ENCODE results near the gene FAS. TPM values are rescaled to one million over a fixed set of nuclear protein-coding genes. Genes with fewer than 3 reads are reported as not detected.
A peak's percentile ranks its signal among the peaks of the same experiment; 100 is the strongest.

FAS gene
- total and polyA plus RNA-seq, 12 donors, result 2.5 to 10.1 (median 3.7) TPM

GRCh38 chr10:88963318-88963717, 27.3 kb upstream of the FAS start:
- 95 to 100% methylated on average over 2 of the region's 2 CpGs for WGBS, 2 donors

GRCh38 chr10:88964360-88964759, 26.2 kb upstream of the FAS start:
- Histone ChIP-seq H3K4me3 (no peak overlapping the region), H3K4me1 (peaks cover 0 to 37% (median 16%) of the 10 kb centered on the region in 9 donors), H3K27ac (no peak overlapping the region), H3K9me3 (no peaks in the 10 kb centered on the region), H3K27me3 (no peaks in the 10 kb centered on the region), H3K36me3 (no peaks in the 10 kb centered on the region)
- intact Hi-C loops (cut with DNase I), result no loop called here
- 92 to 93% methylated on average over 1 of the region's 1 CpG for WGBS, 2 donors
- no peak for ATAC-seq
- TF ChIP-seq CTCF (IDR thresholded peaks at IDR 0.05), result no peak
- DNase-seq, result no peak

More at GRCh38 chr10:88963318-88963717, 27.3 kb upstream of the FAS start:
- Histone ChIP-seq H3K9me3 (no peaks in the 10 kb centered on the region), H3K4me1 (peaks cover 0 to 31% (median 11%) of the 10 kb centered on the region in 9 donors), H3K36me3 (no peaks in the 10 kb centered on the region), H3K27ac (no peak overlapping the region), H3K4me3 (no peak overlapping the region), H3K27me3 (no peaks in the 10 kb centered on the region)
- intact Hi-C loops (cut with DNase I), result no loop called here
- DNase-seq (no peak), ATAC-seq (no peak)
- no peak for TF ChIP-seq CTCF (IDR thresholded peaks at IDR 0.05)

GRCh38 chr10:88964869-88965415, 25.7 kb upstream of the FAS start:
- WGBS, 2 donors, result 66 to 67% methylated on average over 3 of the region's 3 CpGs
- H3K4me1 ChIP-seq, result peaks cover 0 to 38% (median 16%) of the 10 kb centered on the region in 9 donors
- TF ChIP-seq CTCF (IDR thresholded peaks at IDR 0.05), result no peak
- no peaks in the 10 kb centered on the region for H3K9me3 ChIP-seq
- H3K27me3 ChIP-seq, result no peaks in the 10 kb centered on the region
- intact Hi-C loops (cut with DNase I), result no loop called here
- no peak overlapping the region for H3K4me3 ChIP-seq
- peak overlapping the region in 2 of 10 donors; percentile 4 to 9 for H3K27ac ChIP-seq
- ATAC-seq (no peak), DNase-seq (no peak)
- H3K36me3 ChIP-seq, result no peaks in the 10 kb centered on the region

- intact Hi-C loops (cut with DNase I), result no loop called here
- Histone ChIP-seq H3K27me3 (no peaks in the 10 kb centered on the region), H3K27ac (peak overlapping the region in 1 of 10 donors; percentile 4), H3K9me3 (no peaks in the 10 kb centered on the region), H3K4me3 (no peak overlapping the region), H3K36me3 (no peaks in the 10 kb centered on the region), H3K4me1 (peaks cover 0 to 47% (median 16%) of the 10 kb centered on the region in 9 donors)
- no peak for TF ChIP-seq CTCF (IDR thresholded peaks at IDR 0.05)
- 31 to 38% methylated on average over 3 of the region's 3 CpGs for WGBS, 2 donors
- ATAC-seq (peak in 2 of 8 donors; percentile 56 to 63), DNase-seq (peak; percentile 40 to 56)
Observed at GRCh38 chr10:88966797-88967196, 23.8 kb upstream of the FAS start.

Measured in heart right ventricle (tissue), 16 donors.